OCI-LY7 (cell line): Measurements from ENCODE around the gene RPGRIP1. TPM values are rescaled to one million over a fixed set of nuclear protein-coding genes. Genes with fewer than 3 reads are reported as not detected.

ENCODE experiments used
- BruUV-seq: library from RNA; stranded (reverse); fragments of 400-500 nt; replicated peaks from 2 replicates; lab custom pipeline; 2021; lab: Mats Ljungman, UMichigan
- CTCF ChIA-PET: fragments of 300-600 bp; sonication (Branson Sonifier 250); formaldehyde crosslinking; loops from one replicate; lab custom pipeline; 2022; ENCODE audit warnings: antibody characterized with exemption; ENCODE audit not compliant: unreplicated experiment; lab: Charles Lee
- POLR2A ChIA-PET: fragments of 300-600 bp; sonication (Branson Sonifier 250); formaldehyde crosslinking; loops from one replicate; lab custom pipeline; 2022; ENCODE audit warnings: antibody characterized with exemption; lab: Charles Lee
- DNase-seq: peaks from one replicate; pipeline ENCODE4 v3.0.0-alpha.2; 2015; ENCODE audit warnings: low spot score
- H2AFZ ChIP-seq: fragments of 200-600 bp; sonication (generic), shearing (Covaris generic); 2 replicates; pipeline ENCODE4 v1.6.1; 2014; ENCODE audit warnings: mild to moderate bottlenecking, antibody characterized with exemption, low read length, moderate library complexity
- H3K27ac ChIP-seq: fragments of 200-600 bp; sonication (generic); 2 replicates; pipeline ENCODE4 v1.5.1; 2014; ENCODE audit warnings: mixed run types, low read depth, mild to moderate bottlenecking, moderate library complexity, low read length, inconsistent platforms; ENCODE audit not compliant: poor library complexity, severe bottlenecking
- H3K36me3 ChIP-seq: fragments of 200-600 bp; sonication (generic); 2 replicates; pipeline ENCODE4 v1.6.1; 2014; ENCODE audit warnings: mild to moderate bottlenecking, antibody characterized with exemption, low read length, moderate library complexity, mixed read lengths; ENCODE audit not compliant: insufficient read depth
- H3K4me1 ChIP-seq: fragments of 200-600 bp; sonication (generic); 2 replicates; pipeline ENCODE4 v1.5.1; 2014; ENCODE audit warnings: mild to moderate bottlenecking, low read length; ENCODE audit not compliant: insufficient read depth, poor library complexity, severe bottlenecking
- H3K4me2 ChIP-seq: fragments of 200-600 bp; sonication (generic); 2 replicates; pipeline ENCODE4 v1.6.1; 2014; ENCODE audit warnings: mild to moderate bottlenecking, low read length
- H3K4me3 ChIP-seq: fragments of 200-600 bp; sonication (generic); 2 replicates; pipeline ENCODE4 v1.5.1; 2014; ENCODE audit warnings: mild to moderate bottlenecking, low read depth, low read length; ENCODE audit not compliant: poor library complexity, severe bottlenecking
- H3K79me2 ChIP-seq: fragments of 200-600 bp; sonication (generic); 2 replicates; pipeline ENCODE4 v1.6.1; 2016; ENCODE audit warnings: low read depth, mild to moderate bottlenecking, low read length, moderate library complexity, mixed read lengths; ENCODE audit not compliant: insufficient read depth
- H3K9me2 ChIP-seq: fragments of 200-600 bp; sonication (generic); 2 replicates; pipeline ENCODE4 v1.6.1; 2016; ENCODE audit warnings: mild to moderate bottlenecking, low read length, mixed read lengths; ENCODE audit not compliant: insufficient read depth
- H3K9me3 ChIP-seq: fragments of 200-600 bp; sonication (generic); 2 replicates; pipeline ENCODE4 v1.6.1; 2014; ENCODE audit warnings: mild to moderate bottlenecking, mixed run types, low read length, mixed read lengths
- H4K20me1 ChIP-seq: fragments of 200-600 bp; sonication (generic); 2 replicates; pipeline ENCODE4 v1.6.1; 2014; ENCODE audit warnings: mild to moderate bottlenecking, antibody characterized with exemption, low read length, moderate library complexity, mixed read lengths; ENCODE audit not compliant: insufficient read depth
- EZH2phosphoT487 ChIP-seq: fragments of 200-600 bp; sonication (generic); IDR thresholded peaks from 2 replicates; pipeline ENCODE4 v1.6.1; 2018; ENCODE audit warnings: low read depth, borderline replicate concordance, mild to moderate bottlenecking, mixed run types, antibody characterized with exemption, low read length, moderate library complexity, mixed read lengths
- intact Hi-C: fragments of 100-400 bp; cut with micrococcal nuclease; formaldehyde crosslinking; loops from one replicate; pipeline ENCODE4 v1.10.0; 2022; ENCODE audit not compliant: unreplicated experiment
- total RNA-seq, 2 experiments: library from RNA; depleted of rRNA in 1 of 2; stranded (reverse); fragments of >200 nt in 1 of 2; shearing (Covaris generic) in 1 of 2; gene quantifications; 2 replicates each; pipeline ENCODE4 v1.2.3, GENCODE V29; 2014 to 2022
- TF ChIP-seq, protein P1 (sequence below): fragments of 200-600 bp; sonication (generic); conservative IDR thresholded peaks from 2 replicates; pipeline ENCODE4 v1.5.1; 2014; ENCODE audit warnings: mild to moderate bottlenecking, antibody characterized with exemption, low read length, moderate library complexity, mixed read lengths

The RPGRIP1 gene
- total RNA-seq, 2 experiments from 2014 or later, result 0.13 to 0.51 TPM

DNA sequence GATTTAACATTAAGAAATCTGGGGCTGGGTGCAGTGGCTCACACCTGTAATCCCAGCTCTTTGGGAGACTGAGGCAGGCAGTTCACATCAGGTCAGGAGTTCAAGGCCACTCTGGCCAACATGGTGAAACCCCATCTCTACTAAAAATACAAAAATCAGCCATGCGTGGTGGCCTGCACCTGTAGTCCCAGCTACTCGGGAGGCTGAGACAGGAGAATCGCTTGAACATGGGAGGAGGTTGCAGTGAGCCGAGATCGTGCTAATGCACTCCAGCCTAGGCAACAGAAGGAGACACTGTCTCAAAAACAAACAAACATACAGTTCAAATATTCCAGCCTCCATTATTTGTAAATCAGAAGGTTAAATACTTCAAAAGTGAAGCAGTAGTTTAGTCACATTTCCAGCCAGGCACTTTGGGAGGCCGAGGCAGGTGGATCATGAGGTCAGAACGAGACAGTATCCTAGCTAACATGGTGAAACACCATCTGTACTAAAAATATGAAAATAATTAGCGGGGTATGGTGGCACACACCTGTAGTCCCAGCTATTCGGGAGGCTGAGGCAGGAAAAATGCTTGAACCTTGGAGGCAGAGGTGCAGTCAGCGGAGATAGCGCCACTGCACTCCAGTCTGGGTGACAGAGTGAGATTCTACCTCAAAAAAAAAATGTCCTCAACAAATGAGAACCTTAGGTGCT lies 40.9 kb upstream of the RPGRIP1 start:
- intact Hi-C loops, result no loop called here
- TF ChIP-seq EZH2phosphoT487, result no peak
- TF ChIP-seq, protein P1, sequence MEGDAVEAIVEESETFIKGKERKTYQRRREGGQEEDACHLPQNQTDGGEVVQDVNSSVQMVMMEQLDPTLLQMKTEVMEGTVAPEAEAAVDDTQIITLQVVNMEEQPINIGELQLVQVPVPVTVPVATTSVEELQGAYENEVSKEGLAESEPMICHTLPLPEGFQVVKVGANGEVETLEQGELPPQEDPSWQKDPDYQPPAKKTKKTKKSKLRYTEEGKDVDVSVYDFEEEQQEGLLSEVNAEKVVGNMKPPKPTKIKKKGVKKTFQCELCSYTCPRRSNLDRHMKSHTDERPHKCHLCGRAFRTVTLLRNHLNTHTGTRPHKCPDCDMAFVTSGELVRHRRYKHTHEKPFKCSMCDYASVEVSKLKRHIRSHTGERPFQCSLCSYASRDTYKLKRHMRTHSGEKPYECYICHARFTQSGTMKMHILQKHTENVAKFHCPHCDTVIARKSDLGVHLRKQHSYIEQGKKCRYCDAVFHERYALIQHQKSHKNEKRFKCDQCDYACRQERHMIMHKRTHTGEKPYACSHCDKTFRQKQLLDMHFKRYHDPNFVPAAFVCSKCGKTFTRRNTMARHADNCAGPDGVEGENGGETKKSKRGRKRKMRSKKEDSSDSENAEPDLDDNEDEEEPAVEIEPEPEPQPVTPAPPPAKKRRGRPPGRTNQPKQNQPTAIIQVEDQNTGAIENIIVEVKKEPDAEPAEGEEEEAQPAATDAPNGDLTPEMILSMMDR, result no peak
- Histone ChIP-seq H3K4me3 (no peak overlapping the region), H3K4me1 (peaks cover 16% of the 10 kb centered on the region), H3K4me2 (no peak overlapping the region), H3K9me2 (no peaks in the 10 kb centered on the region), H2AFZ (no peak overlapping the region), H4K20me1 (peaks cover 93% of the 10 kb centered on the region), H3K27ac (peak overlapping the region; percentile 6), H3K36me3 (peaks cover 100% of the 10 kb centered on the region), H3K79me2 (peaks cover 100% of the 10 kb centered on the region), H3K9me3 (no peaks in the 10 kb centered on the region)
- ChIA-PET CTCF (no interaction called here), POLR2A (interaction anchor here (1.0 to 1.3 kb wide), 2 partner anchors 11 to 40 kb away, joined by 3 to 4 read pairs; no protein-coding TSS in a partner anchor)
- DNase-seq, result no peak
- no TSS peak for BruUV-seq

DNA sequence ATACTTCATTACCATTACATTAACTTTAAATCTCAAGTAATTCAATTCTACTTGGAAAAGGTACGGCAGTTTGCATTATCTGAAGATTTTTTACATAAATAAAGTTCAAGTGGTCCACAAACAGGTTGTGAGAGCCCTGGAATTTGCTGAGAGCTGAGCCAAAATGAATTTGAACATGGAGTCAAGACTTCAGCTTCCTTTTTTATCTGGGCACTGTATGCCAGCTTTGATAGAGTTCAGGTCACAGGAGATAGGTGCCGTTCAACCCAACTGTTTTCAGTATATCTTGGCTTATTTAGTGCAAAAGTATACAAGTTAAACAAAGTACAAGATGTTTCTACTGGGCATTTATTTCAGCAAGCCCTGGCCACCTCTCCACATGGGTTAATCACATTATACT lies 39.5 kb upstream of the RPGRIP1 start:
- no peak overlapping the region for H3K27ac ChIP-seq
- ChIA-PET POLR2A (interaction anchor here (0.7 kb wide), 1 partner anchor 264 kb away, joined by 3 read pairs; no protein-coding TSS in a partner anchor), CTCF (no interaction called here)
- TF ChIP-seq EZH2phosphoT487, result no peak
- TF ChIP-seq, protein P1, result no peak
- DNase-seq, result no peak
- H3K79me2 ChIP-seq, result peaks cover 100% of the 10 kb centered on the region
- BruUV-seq, result no TSS peak
- intact Hi-C loops, result no loop called here
- H3K9me3 ChIP-seq, result no peaks in the 10 kb centered on the region
- H4K20me1 ChIP-seq, result peaks cover 87% of the 10 kb centered on the region
- H3K36me3 ChIP-seq, result peaks cover 100% of the 10 kb centered on the region
- H3K4me3 ChIP-seq, result no peak overlapping the region
- peaks cover 16% of the 10 kb centered on the region for H3K4me1 ChIP-seq
- H3K4me2 ChIP-seq, result no peak overlapping the region
- no peaks in the 10 kb centered on the region for H3K9me2 ChIP-seq
- H2AFZ ChIP-seq, result no peak overlapping the region

DNA sequence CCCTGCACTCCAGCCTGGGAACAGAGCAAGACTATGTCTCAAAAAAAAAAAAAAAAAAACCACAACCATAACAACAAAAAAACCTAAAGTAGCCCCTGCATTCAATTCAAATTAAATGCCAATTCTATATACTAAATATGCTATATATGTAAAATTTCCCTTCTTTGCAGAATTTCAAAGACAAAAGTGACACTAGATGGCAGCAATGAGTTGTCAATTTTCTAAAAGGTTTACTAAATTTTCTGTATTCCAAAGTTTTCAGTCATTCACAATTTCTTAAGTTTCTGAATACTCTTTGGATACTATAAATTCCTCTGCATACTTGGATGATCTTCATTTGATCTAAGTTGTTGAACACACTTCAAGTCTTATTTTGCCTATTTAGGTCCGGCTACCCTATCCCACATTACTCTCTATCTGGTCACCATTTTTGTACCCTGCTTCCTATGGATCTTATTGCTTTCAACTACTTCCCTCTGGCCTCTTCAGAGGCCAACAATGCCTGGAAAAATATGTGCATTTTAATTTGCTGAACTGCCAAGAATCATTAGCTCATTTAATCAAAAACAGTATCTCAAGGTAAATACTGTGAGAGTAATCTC lies 38.6 kb upstream of the RPGRIP1 start:
- peaks cover 78% of the 10 kb centered on the region for H4K20me1 ChIP-seq
- BruUV-seq, result no TSS peak

More for the DNA sequence above, 38.6 kb upstream of the RPGRIP1 start:
- H3K9me2 ChIP-seq, result no peaks in the 10 kb centered on the region
- peaks cover 100% of the 10 kb centered on the region for H3K36me3 ChIP-seq
- peaks cover 16% of the 10 kb centered on the region for H3K4me1 ChIP-seq
- H3K4me3 ChIP-seq, result no peak overlapping the region
- no peak overlapping the region for H3K27ac ChIP-seq
- ChIA-PET POLR2A (interaction anchor here (0.7 kb wide), 1 partner anchor 263 kb away, joined by 3 read pairs; no protein-coding TSS in a partner anchor), CTCF (no interaction called here)
- no peak for TF ChIP-seq EZH2phosphoT487
- TF ChIP-seq, protein P1, result peak; percentile 80
- H3K79me2 ChIP-seq, result peaks cover 100% of the 10 kb centered on the region
- no peak overlapping the region for H3K4me2 ChIP-seq
- intact Hi-C loops, result no loop called here
- no peak overlapping the region for H2AFZ ChIP-seq
- peak; percentile 43 for DNase-seq
- no peaks in the 10 kb centered on the region for H3K9me3 ChIP-seq
